AG08395 (cell line): ENCODE measurements around the gene BCAT1.
"Not testable (repeated sequence)": the region's sequence is repeated elsewhere in the genome, so short reads cannot be mapped to it uniquely, and the experiment has no call there.

ENCODE experiments used
- DNase-seq: peaks from one replicate; pipeline ENCODE4 v3.0.0; 2012; ENCODE audit warnings: mixed read lengths, low spot score

The BCAT1 gene

DNA sequence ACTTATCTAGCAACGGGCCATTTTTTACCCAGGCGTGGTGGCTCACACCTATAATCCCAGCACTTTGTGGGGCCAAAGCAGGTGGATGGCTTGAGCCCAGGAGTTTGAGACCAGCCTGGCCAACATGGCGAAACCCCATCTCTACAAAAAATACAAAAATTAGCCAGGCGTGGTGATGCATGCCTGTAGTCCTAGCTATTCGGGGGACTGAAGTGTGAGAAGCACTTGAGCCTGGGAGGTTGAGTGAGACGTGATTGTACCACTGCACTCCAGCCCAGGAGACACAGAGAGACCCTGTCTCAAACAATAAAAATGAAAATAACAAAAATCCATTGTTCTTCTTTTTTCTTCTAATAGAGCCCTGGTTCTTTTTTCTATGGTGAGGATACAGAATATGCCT, 7.5 kb upstream of the BCAT1 start:
- DNase-seq, result not testable (repeated sequence)

DNA sequence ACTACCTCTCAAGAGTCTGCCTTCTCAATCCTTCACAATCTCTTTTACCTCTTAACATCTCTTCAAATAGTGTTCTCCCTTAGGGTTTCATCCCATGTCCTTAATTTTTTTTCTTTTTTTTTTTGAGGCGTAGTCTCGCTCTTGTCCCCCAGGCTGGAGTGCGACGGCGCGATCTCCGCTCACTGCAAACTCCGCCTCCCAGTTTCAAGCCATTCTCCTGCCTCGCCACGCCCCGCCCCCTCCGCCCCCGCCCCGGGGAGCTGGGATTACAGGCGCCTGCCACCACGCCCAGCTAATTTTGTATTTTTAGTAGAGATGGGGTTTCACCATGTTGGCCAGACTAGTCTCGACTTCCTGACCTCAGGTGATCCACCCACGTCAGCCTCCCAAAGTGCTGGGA, 7.0 kb upstream of the BCAT1 start:
- no peak for DNase-seq

DNA sequence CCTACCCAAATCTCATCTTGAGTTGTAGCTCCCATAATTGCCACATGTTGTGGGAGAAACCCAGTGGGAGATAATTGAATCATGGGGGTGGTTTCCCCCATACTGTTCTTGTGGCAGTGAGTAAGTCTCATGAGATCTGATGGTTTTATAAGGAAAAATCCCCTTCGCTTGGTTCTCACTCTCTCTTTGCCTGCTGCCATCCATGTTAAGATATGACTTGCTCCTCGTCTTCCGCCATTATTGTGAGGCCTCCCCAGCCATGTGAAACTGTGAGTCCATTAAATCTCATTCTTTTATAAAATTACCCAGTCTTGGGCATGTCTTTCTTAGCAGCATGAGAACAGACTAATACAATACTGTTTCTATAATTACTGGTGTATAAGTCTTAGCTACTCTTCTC, 6.5 kb upstream of the BCAT1 start:
- no peak for DNase-seq

DNA sequence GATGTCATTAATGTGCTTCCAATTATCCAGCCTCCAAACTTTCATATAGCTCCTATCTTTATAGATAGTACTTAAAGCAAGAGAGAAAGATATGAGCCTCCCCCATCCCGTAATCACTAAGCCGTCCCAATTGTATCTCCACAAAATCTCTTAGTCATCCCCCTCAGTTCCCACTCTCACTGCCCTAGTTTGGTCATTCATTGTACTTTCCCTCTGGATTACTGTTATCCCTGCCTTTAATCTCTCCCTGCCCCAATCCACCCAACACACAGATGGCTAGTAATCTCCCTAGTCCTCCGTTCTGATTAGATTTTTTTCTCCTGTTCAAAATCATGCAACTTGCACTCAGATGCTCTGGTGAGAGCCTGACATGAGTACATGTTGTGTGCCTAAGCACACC, 5.4 kb upstream of the BCAT1 start:
- DNase-seq, result no peak

DNA sequence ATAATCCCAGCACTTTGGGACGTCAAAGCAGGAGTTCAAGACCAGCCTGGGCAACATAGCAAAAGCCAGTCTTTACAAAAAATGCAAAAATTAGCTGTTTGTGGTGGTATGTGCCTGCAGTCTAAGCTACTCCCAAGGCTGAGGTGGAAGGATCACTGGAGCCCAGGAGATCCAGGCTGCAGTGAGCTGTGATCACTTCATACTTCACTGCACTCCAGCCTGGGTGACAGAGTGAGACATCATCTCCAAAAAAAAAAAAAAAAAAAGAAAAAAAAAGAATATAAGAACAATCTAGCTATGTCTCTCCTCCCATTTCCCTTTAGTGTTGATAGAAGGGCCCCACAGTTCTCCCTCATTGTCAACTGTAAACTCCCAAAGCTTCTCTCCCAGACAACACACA, 3.5 kb upstream of the BCAT1 start:
- no peak for DNase-seq

DNA sequence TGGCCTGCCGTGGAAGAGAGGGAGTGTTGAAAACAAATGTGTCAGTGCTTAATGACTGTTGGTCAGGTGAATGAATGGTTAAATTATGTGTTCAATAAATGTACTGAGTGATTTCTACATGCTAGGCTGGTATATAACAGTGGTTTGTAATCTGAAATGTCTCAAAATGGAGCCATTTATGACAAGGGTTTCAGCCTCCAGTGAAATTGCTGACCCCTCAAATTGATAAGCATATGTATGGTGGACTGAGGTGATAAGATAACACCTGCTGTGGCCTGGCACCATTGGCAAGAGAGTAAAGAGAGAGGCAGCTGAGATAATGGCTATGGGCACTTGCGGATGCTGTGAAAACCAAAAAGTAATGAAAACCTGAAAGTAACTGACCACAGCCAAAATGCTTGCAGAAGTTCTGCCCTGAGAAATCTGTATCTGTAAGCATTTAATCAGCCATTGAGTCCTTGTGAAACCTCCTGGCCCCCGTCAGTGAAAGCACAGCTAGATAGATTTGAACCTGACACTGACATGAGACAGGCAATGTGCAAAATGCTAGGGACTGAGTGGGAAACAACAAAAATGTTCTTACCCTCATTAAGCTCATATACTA, 1.4 kb upstream of the BCAT1 start:
- DNase-seq, result no peak

DNA sequence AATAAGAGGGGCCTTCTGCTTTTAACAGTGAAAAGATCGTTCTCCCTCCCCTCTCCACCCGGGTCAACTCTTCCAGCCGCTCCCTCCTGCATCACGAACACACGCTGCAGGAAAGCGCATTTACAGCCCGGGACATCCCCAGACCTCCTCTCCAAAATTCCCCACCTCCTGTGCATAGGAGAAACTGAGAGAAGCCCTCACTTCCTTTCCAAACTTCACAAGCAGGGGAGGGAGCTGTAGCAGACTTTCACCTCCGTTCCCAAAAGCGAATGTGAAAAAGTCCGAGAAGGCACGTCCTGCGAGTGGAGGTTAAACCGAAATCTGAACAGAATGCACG, 513 bp downstream of the BCAT1 start:
- DNase-seq, result peak; percentile 27

DNA sequence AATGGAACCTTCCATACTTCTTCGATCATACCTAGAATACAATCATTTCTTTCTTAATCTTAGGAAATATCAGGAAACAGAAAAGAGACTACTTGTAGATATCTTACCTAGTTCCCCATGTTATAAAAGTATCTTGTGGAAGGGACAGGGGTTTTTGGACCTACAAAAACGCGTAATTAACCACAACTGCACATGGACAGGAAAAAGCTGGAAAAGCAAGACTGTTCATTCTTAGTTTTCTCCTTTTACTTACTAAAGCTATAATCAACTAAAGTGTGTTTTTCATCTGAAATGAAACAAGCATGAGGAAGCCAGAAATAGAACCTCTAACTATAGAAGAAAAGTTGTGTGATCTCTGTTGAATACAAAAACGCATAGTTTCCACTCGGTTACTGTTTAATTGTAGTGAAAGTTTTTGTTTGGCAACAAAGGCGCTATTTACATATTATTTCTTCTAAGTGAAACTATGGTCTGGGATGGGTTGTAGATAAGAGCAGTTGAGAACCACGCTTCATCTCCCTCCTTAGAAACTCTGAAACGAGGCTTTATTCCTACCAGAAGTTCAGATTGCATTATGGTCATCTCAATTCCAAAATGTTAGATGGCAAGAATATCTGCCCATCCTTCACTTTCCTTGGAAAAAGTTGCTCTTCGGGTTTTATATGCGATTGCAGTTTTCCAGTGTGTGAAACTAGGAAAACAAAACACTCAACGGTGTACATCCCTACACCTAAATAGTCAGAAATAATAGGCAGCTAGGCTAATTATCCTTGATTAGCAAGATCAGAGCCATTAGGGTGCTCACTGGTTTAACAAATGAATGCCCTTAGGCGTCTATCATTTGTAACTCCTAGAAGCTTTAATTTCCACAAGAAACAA, 1.1 kb downstream of the BCAT1 start:
- DNase-seq, result no peak

DNA sequence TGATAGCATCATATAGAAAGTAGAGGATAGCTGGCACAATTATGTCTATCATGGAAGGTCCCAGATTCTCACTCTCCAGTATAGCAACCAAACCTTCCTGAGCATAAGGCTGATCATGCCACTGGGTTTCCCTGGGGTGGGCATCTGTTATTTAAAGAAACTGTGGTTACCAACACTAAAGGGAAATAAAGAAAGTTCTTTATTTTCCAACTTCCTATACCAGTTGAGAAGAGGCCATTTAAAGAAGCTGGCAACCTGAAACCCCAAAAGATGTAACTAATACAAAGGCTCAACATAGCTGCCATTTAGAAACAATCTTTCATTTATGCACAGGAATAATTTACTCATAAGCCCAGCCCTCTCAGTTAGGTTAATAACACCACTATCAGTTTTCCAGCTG, 3.1 kb downstream of the BCAT1 start:
- DNase-seq, result no peak

DNA sequence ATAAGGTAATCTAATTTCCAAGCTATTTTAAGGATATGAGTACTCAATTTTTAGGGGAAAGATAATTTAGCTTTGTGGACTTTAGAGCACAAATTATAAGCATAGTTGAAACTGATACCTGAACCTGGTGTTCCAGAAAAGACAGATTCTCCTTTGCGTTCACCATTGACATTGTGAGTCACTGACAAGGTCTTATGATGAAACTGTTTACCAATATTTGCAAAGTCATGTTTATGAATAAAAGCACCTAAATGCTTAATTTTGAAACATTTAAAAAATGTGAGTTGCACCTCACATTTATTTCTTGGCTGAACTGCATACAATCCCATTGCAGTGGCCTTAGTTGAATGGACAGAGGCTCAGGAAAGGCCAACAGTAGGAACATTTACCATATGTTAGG, 3.9 kb downstream of the BCAT1 start:
- DNase-seq, result no peak

DNA sequence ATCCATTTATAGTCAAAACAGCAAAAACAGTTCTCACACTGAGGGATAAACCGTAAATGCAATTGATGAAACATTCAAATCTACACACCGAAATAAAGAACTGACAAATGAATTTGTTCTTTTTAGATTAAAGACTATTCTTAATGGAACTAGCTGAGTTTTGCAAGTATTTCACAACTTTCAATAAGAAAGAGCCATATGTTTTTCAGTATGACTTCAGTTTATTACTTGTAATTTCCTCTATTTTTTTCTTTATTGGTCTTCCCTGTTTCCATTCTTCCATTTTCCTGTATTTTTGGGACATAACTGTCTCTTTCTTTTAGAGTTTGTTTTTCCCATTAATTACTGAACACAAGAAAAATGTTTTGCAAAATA, 4.3 kb downstream of the BCAT1 start:
- DNase-seq, result no peak

DNA sequence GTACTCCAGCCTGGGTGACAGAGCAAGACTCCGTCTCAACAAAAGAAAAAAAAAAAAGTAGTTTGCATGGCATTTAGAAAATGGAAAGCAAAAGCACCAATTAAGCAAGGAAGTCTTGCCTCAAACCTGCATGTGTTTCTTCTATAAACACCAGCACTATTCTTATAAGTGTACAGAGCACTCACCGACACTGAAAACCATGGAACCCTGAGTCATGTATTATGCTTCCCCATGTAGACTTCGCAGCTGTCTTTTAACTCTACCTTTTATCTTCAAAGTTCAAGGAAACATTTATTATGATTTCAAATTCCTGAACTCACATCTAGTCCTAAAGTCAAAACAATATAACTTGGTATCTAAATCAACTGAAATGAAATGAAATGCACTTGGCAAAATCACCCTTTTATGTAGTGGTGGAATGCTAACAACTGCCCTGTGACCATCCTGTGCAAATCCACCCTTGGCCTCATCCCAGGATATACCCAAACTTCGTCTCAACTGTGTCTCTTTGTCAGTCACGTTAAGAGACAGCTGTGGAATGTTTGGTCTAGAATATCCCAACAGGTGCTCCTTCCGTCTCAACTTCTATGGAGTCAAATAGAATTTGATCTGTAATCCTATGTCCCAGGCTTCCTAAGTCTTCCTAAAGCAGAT, 4.8 kb downstream of the BCAT1 start:
- no peak for DNase-seq

DNA sequence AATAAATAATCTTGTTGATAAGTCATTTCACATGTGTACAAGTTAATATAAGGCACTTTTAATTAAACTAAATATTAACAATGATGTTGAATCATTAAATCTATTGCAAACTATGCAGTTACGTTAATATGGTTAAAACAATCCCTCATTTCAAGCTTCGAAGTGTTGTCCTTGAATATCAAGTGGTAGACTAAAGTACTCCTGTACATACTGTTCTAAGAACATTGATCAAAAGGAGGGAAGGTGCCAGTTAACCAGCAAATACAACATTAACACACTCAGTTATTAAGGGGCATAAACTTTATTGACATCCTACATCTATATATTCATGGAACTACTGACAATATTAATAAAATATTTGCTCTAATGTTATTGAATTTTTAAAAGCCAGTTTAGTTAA, 8.7 kb downstream of the BCAT1 start:
- DNase-seq, result no peak

DNA sequence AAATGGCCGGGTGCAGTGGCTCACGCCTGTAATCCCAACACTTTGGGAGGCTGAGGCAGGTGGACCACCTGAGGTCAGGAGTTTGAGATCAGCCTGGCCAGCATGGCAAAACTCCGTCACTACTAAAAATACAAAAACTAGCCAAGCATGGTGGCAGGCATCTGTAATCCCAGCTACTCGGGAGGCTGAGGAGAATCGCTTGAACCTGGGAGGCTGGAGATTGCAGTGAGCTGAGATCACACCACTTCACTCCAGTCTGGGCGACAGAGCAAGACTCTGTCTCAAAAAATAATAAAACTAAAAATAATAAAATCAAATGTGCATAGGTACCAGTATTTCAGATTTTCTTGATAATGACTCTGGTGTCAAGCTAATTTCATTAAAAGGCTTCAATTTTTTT, 9.3 kb downstream of the BCAT1 start:
- DNase-seq, result not testable (repeated sequence)

DNA sequence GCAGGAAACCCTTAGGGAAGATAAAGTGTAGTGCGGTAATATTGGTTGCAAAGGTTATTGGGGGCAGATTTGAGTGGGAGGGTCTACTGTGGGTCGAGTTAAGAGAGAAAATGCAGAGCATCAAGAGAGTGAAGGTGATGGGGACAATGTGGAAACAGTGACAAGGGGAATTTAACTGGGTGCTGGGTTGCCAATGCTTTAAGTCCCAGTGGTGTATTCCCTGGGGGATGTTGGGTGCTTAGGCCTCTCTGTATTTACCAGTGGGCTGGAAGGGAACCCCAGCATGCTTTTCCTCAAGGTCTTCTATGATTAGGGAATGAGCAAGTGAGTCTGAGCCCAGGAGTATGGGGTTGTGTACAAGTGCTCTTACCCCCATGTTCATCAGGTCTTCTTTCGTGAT, 10.6 kb downstream of the BCAT1 start:
- no peak for DNase-seq

DNA sequence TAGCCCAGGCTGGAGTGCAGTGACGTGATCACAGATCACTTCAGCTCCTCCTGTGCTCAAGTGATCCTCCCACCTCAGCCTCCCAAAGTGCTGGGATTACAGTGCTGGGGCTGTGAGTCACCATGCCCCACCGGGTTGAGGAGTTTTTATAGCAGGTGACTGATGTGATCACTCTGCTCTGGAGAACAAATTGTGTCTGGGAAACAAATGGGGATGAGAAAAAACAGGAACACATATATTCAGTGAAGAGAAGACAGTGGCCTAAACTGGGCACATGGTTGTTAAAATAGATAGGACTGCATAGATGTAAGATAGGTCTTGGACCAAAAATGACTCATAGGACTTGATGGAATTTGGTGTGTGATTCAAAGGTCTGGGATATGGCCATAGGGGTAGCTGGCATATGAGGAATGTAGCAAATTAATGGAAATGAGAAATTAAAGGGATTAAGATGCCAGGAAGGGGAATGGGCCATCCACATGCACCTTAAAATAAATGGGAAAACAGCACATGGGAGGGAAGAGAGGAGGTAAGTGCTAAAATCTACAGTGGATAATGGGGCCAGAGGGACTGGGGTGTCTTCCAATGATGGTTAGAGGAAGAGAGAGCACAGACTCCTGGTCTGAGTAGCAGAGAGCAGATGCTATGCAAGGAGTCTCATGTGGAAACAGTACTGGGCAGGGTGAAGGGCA, 11.2 kb downstream of the BCAT1 start:
- peak; percentile 25 for DNase-seq

DNA sequence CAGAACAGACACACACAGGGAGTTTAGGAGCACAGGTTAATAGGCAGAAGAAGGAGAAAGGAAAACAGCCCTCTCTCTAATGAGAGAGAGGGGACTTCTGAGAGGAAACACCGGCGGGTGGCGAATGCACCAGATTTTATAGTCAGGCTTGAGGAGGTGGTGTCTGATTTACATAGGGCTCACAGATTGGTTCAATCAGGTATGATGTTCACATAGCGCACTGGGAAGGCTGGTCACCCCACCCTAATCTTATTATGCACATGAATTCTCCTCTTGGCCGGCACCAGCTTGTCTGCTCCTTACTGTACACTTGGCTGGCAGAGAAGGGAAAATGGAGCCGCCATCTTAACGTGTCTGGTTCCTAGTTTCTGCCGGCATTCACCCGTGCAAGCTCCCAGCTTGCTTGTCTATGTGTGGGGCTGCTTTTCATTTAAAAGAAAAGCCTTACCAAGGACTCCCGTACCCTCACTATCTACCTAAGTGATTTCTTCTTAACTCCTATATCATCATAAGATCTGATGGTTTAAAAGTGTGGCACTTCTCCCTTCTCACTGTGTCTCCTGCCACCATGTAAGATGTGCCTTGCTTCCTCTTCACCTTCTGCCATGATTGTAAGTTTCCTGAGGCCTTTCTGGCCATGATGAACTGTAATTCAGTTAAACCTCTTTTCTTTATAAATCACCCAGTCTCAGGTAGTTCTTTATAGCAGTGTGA, 15.1 kb downstream of the BCAT1 start:
- no peak for DNase-seq

DNA sequence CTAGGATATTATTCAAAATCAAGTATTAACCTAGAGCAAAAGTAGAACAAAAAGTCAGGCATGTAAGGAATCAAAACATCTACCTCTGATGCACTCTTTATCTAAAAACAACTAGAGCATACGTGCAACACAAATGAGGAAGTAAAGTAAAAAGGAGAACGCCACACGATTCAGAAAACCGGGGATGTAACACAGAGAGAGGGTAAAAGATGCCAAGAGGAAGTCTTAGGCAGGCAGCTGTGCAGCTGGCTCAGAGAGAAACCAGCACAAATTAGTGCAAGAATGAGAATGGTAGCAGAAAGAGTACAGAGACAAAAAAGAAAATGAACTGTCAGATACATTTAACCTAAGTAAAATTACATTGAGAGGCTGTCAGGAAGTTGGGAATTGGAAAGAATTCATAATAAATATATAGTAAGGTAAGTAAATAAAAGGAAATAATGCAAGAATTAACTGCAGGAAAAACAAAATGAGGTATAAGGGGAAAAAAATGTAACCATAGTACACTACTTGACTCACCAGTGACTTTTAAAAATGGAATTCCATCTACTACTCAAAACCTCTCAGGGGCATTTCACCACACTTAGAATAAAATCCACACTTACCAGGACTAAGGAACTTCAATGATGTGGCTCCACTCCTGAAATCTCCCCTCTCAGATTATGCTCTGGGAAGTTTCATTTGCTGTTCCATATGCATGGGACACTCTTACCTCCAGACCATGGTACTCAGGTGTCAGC, 17.1 kb downstream of the BCAT1 start:
- no peak for DNase-seq

DNA sequence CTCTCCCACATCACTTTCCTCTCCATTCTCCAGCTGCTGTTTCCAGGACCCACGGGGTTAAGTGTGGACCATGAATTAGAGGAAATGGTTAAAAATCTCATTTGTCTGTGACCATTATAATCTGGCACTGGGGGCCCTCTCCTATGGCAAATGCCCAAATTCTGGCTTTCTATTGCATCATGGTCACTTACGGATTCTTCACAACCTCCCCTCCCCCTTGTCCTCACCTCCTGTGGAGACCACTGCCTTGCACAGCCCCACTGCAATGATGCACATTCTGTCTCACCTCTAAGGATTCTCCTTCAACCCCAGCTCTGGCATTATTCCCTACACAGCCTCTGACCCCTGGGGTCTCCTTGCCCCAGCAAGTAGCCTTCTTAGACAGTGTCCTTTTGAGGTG, 18.9 kb downstream of the BCAT1 start:
- DNase-seq, result no peak

DNA sequence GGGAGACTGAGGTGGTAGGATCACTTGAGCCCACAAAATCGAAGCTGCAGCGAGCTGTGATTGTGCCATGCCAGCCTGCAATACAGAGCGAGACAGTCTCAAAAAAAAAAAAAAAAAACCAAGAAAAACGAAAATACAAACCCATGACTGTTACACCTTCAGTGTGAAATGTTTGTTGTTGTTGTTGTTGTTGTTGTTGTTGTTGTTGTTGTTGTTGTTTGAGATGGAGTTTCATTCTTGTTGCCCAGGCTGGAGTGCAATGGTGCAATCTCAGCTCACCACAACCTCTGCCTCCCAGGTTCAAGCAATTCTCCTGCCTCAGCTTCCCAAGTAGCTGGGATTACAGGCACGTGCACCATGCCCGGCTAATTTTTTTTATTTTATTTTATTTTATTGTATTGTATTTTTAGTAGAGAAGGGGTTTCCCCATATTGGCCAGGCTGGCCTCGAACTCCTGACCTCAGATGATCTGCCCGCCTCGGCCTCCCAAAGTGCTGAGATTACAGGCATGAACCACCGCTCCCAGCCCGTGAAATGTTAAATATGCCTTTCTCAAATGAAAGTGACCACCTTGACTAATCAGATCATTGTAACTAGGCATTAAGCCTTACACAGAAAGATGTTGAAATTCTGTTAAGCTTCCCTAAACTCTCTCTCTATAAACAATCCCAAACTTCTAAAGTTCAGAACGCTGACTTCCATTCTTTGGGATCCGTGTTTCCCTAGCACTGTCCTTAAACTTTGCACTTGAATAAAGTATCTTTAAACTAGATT, 20.2 kb downstream of the BCAT1 start:
- not testable (repeated sequence) for DNase-seq

DNA sequence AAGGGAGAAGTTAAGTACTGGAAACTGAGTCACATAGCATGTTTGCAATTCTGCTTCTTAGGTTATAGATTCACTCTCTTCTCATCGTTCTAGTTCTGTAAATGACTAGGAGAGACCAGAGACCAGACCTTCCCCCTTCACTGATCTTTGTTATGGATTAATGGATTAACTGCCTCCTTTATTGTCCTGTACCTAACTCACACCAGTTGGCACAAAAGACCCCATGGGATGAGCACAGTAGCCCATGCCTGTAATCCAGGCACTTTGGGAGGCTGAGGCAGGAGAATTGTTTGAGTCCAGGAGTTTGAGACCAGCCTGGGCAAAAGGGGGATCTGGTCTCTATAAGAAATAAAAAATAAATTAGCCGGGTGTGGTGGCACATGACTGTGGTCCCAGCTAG, 20.8 kb downstream of the BCAT1 start:
- DNase-seq, result no peak
